ENCODE measurements around the gene RDH16. TPM values are rescaled to one million over a fixed set of nuclear protein-coding genes. Genes with fewer than 3 reads are reported as not detected.
A peak's percentile ranks its signal among the peaks of the same experiment; 100 is the strongest.
"Not testable (repeated sequence)": the region's sequence is repeated elsewhere in the genome, so short reads cannot be mapped to it uniquely, and the experiment has no call there.

RDH16 gene
- total RNA-seq, 1 donor from 2014 or later = 2.9 TPM

DNA sequence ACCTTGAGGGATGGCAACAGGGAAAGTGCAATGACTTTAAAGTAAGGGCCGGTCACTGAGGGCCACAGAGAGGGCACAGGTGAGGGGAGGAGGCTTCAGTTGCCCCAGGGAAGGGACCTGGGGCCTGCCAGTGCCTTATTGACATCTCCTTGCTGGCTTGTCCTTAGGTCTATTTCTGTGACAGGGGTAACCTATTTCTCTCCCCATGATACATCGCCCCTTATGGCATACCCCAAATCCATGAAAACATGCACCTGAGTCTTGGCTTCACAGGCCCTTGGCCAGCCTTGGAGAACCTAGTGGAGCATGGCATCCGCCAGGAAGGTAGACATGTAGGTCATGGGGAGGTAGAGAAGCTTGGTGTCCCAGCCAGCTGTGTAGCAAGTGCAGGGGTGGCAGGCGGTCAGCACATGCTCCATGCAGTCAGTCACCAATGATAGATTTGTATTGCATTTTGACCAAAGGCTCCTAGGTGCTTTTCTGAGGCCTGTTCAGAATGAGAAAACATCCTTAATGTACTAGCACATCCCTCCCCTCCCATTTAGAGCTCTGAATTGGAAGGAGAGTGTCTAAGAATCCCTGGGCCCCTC, 23.6 kb upstream of the RDH16 start:
- intact Hi-C loops (cut with DNase I) = no loop called here
- Histone ChIP-seq H3K27ac (no peak overlapping the region), H3K36me3 (no peaks in the 10 kb centered on the region), H3K27me3 (no peaks in the 10 kb centered on the region), H3K4me3 (no peak overlapping the region), H3K4me1 (peaks cover 1% of the 10 kb centered on the region), H3K9me3 (no peaks in the 10 kb centered on the region)
- peak; percentile 60 to 70 for DNase-seq (ENCODE audit: extremely low spot score in 2 of 2)
- TF ChIP-seq, protein P1, sequence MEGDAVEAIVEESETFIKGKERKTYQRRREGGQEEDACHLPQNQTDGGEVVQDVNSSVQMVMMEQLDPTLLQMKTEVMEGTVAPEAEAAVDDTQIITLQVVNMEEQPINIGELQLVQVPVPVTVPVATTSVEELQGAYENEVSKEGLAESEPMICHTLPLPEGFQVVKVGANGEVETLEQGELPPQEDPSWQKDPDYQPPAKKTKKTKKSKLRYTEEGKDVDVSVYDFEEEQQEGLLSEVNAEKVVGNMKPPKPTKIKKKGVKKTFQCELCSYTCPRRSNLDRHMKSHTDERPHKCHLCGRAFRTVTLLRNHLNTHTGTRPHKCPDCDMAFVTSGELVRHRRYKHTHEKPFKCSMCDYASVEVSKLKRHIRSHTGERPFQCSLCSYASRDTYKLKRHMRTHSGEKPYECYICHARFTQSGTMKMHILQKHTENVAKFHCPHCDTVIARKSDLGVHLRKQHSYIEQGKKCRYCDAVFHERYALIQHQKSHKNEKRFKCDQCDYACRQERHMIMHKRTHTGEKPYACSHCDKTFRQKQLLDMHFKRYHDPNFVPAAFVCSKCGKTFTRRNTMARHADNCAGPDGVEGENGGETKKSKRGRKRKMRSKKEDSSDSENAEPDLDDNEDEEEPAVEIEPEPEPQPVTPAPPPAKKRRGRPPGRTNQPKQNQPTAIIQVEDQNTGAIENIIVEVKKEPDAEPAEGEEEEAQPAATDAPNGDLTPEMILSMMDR (IDR thresholded peaks at IDR 0.05) = no peak
- TF ChIP-seq POLR2AphosphoS5 (IDR thresholded peaks at IDR 0.05; ENCODE audit: insufficient read depth in 1 of 2, low read depth in 1 of 2) = no peak
- no peak for TF ChIP-seq POLR2A (IDR thresholded peaks at IDR 0.05)

DNA sequence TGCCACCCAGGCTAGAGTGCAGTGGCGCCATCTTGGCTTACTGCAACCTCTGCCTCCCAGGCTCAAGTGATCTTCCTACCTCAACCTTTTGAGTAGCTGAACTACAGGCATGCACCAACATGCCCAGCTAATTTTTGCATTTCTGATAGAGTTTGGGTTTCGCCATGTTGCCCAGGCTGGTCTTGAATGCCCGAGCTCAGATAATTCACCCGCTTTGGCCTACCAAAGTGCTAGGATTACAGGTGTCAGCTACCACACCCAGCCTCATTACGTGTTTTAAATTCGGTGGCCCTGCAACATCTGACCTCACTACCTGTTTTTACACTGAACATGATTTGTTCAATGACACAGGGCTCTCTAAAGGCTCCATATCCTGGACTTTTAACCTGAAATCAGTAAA, 22.9 kb upstream of the RDH16 start:
- Histone ChIP-seq H3K4me3 (no peak overlapping the region), H3K4me1 (no peaks in the 10 kb centered on the region), H3K27ac (no peak overlapping the region), H3K36me3 (no peaks in the 10 kb centered on the region), H3K27me3 (no peaks in the 10 kb centered on the region), H3K9me3 (no peaks in the 10 kb centered on the region)
- intact Hi-C loops (cut with DNase I) = no loop called here
- peak; percentile 9 to 37 for DNase-seq (ENCODE audit: extremely low spot score in 2 of 2)
- TF ChIP-seq POLR2AphosphoS5 (IDR thresholded peaks at IDR 0.05; ENCODE audit: insufficient read depth in 1 of 2, low read depth in 1 of 2) (no peak), POLR2A (IDR thresholded peaks at IDR 0.05) (no peak)
- TF ChIP-seq, protein P1 (IDR thresholded peaks at IDR 0.05) = no peak

DNA sequence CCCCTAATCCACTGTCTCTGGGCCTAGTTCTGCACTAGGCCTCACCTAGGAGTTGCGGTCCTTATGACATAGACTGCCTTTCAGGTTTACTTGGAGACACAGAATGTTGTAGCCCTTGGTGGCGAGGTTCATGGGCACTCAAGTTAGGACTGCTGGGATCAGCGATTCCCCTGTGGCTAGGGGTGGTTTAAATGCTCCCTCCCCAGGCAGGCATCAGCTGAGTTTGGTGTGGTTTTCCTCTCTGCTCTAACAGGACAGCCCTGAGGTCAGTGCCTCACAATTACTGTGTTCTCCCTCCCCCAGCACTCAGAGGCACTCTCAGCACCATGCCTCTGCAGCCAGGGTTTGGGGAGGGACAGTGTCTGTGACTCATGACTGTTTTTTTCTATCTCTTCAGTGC, 22.2 kb upstream of the RDH16 start:
- H3K27me3 ChIP-seq = no peaks in the 10 kb centered on the region
- intact Hi-C loops (cut with DNase I) = no loop called here
- H3K27ac ChIP-seq = no peak overlapping the region
- H3K4me1 ChIP-seq = no peaks in the 10 kb centered on the region
- no peaks in the 10 kb centered on the region for H3K36me3 ChIP-seq
- peak in 1 of 2 donors; percentile 77 for DNase-seq (ENCODE audit: extremely low spot score in 2 of 2)
- no peaks in the 10 kb centered on the region for H3K9me3 ChIP-seq
- TF ChIP-seq, protein P1 (IDR thresholded peaks at IDR 0.05) = no peak
- TF ChIP-seq POLR2AphosphoS5 (IDR thresholded peaks at IDR 0.05; ENCODE audit: insufficient read depth in 1 of 2, low read depth in 1 of 2) (no peak), POLR2A (IDR thresholded peaks at IDR 0.05) (no peak)
- H3K4me3 ChIP-seq = no peak overlapping the region

DNA sequence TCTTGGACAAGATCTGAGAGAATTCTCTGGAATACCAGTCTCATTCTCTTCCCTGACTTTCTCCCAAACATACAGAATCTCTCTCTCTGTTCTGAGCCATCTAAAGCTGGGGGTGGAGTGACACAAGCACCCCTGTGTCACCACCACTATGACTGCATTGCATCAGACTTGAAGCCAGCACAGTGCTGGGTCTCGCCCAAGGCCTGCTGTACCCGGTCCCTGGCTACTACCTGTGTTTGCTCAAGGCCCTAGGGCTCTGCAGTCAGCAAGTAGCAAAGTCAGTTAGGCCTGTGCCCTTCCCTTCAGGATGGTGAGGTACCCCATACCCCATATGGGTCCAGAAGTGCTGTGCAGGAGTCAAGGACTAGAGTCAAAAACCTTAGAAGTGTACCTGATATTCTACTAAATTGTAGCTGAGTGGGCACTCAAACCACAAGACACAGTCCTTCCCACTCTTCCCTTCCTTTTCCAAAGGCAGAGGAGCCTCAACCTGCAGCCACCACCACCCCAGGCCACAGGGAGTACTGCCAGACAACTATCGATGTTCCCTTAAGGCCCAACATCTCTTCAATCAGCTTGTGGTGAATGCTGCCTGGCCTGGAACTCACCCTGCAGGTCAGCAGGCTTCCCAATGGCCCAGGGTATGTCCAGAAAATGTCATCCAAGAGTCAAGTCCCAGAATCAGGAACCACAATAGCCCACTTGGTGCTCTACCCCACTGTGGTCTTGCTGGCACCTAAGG, 21.2 kb upstream of the RDH16 start:
- no peaks in the 10 kb centered on the region for H3K4me1 ChIP-seq
- no peak for TF ChIP-seq POLR2AphosphoS5 (IDR thresholded peaks at IDR 0.05; ENCODE audit: insufficient read depth in 1 of 2, low read depth in 1 of 2)
- TF ChIP-seq, protein P1 (IDR thresholded peaks at IDR 0.05) = no peak
- TF ChIP-seq POLR2A (IDR thresholded peaks at IDR 0.05) = no peak
- peak; percentile 72 to 85 for DNase-seq (ENCODE audit: extremely low spot score in 2 of 2)
- H3K27ac ChIP-seq = no peak overlapping the region
- H3K36me3 ChIP-seq = no peaks in the 10 kb centered on the region
- H3K9me3 ChIP-seq = no peaks in the 10 kb centered on the region
- H3K4me3 ChIP-seq = no peak overlapping the region
- H3K27me3 ChIP-seq = no peaks in the 10 kb centered on the region
- intact Hi-C loops (cut with DNase I) = no loop called here

DNA sequence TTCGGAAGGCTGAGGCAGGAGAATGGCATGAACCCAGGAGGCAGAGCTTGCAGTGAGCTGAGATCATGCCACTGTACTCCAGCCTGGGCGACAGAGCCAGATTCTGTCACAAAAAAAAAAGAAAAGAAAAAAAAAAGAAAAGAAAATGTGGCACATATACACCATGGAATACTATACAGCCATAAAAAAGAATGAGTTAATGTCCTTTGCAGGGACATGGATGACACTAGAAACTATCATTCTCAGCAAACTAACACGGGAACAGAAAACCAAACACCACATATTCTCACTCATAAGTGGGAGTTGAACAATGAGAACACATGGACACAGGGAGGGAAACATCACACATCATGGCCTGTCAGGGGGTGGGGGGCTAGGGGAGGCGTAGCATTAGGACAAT, 20.0 kb upstream of the RDH16 start:
- H3K4me3 ChIP-seq; H3K27me3 ChIP-seq; intact Hi-C loops (cut with DNase I); H3K36me3 ChIP-seq; H3K9me3 ChIP-seq; H3K4me1 ChIP-seq; H3K27ac ChIP-seq: not testable (repeated sequence)
- peak in 1 of 2 donors; percentile 7 for DNase-seq (ENCODE audit: extremely low spot score in 2 of 2)

DNA sequence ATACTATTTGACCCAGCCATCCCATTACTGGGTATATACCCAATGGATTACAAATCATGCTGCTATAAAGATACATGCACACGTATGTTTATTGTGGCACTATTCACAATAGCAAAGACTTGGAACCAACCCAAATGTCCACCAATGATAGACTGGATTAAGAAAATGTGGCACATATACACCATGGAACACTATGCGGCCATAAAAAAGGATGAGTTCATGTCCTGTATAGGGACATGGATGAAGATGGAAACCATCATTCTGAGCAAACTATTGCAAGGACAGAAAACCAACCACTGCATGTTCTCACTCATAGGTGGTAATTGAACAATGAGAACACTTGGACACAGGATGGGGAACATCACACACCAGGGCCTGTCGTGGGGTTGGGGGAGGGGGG, 16.8 kb upstream of the RDH16 start:
- DNase-seq (ENCODE audit: extremely low spot score in 2 of 2); intact Hi-C loops (cut with DNase I); H3K4me1 ChIP-seq; H3K9me3 ChIP-seq; H3K27ac ChIP-seq; H3K4me3 ChIP-seq; H3K27me3 ChIP-seq; H3K36me3 ChIP-seq: not testable (repeated sequence)

DNA sequence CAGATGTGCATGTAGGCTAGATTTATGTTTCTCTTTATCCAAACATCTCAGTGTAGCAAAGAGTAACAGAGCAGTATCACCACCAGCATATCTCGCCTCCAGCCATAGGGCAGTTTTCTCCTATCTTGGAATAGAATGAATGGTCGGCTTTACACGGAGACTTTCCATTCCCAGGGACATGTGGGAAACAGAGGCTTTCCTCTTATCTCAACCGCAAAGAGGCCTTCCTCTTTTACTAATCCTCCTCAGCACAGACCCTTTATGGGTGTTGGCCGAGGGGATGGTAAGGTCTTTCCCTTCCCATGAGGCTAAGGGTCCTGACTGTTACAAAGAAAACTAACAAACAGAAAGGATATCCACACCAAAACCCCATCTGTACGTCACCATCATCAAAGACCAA, 11.5 kb upstream of the RDH16 start:
- not testable (repeated sequence) for DNase-seq (ENCODE audit: extremely low spot score in 2 of 2); H3K4me1 ChIP-seq

DNA sequence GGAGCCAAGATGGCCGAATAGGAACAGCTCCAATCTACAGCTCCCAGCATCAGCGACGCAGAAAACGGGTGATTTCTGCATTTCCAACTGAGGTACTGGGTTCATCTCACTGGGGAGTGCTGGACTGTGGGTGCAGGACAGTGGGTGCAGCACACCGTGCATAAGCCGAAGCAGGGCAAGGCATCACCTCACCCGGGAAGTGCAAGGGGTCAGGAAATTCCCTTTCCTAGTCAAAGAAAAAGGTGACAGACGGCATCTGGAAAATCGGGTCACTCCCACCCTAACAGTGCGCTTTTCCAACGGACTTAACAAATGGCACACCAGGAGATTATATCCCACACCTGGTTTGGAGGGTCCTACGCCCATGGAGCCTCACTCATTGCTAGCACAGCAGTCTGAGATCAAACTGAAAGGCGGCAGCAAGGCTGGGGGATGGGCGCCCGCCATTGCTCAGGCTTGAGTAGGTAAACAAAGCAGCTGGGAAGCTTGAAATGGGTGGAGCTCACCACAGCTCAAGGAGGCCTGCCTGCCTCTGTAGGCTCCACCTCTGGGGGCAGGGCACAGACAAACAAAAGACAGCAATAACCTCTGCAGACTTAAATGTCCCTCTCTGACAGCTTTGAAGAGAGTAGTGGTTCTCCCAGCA, 8.7 kb upstream of the RDH16 start:
- intact Hi-C loops (cut with DNase I); H3K27me3 ChIP-seq; H3K4me1 ChIP-seq; H3K4me3 ChIP-seq; H3K9me3 ChIP-seq; H3K27ac ChIP-seq; DNase-seq (ENCODE audit: extremely low spot score in 2 of 2); H3K36me3 ChIP-seq: not testable (repeated sequence)

More for the DNA sequence above, 11.5 kb upstream of the RDH16 start:
- H3K9me3 ChIP-seq; H3K27ac ChIP-seq; H3K36me3 ChIP-seq; intact Hi-C loops (cut with DNase I); H3K27me3 ChIP-seq; H3K4me3 ChIP-seq: not testable (repeated sequence)
